ENCODE data around the gene GOLGA6L10.
"Not testable (repeated sequence)": the region's sequence is repeated elsewhere in the genome, so short reads cannot be mapped to it uniquely, and the experiment has no call there.

The GOLGA6L10 gene

GRCh38 chr15:82312586-82313349 lies 36.5 kb downstream of the GOLGA6L10 start:
- no peak for DNase-seq (ENCODE audit: extremely low spot score)
- ChIA-PET CTCF (no interaction called here), POLR2A (interaction anchor here (0.6 kb wide), 1 partner anchor 220 kb away, joined by 4 read pairs; no protein-coding TSS in a partner anchor)
- no peak for TF ChIP-seq CTCF (IDR thresholded peaks at IDR 0.05; ENCODE audit: control extremely low read depth, extremely low read depth, low read depth, missing control alignments)

- POLR2A ChIA-PET; CTCF ChIA-PET; DNase-seq (ENCODE audit: extremely low spot score): not testable (repeated sequence)
Observed at GRCh38 chr15:82311321-82311720, 38.0 kb downstream of the GOLGA6L10 start.

- CTCF ChIA-PET: no interaction called here
- no peak for TF ChIP-seq CTCF (IDR thresholded peaks at IDR 0.05; ENCODE audit: control extremely low read depth, extremely low read depth, low read depth, missing control alignments)
- POLR2A ChIA-PET: no interaction called here
- no peak for DNase-seq (ENCODE audit: extremely low spot score)
Observed at GRCh38 chr15:82309802-82310201, 39.5 kb downstream of the GOLGA6L10 start.

GRCh38 chr15:82307714-82308081 lies 41.6 kb downstream of the GOLGA6L10 start:
- peak; percentile 1 for DNase-seq (ENCODE audit: extremely low spot score)
- ChIA-PET CTCF (interaction anchor here (1.0 to 1.8 kb wide), 3 partner anchors 10 to 27 kb away, joined by 3 to 6 read pairs (median 3); no protein-coding TSS in a partner anchor), POLR2A (no interaction called here)
- TF ChIP-seq CTCF (IDR thresholded peaks at IDR 0.05; ENCODE audit: control extremely low read depth, extremely low read depth, low read depth, missing control alignments): no peak

- CTCF ChIA-PET: interaction anchor here (1.0 to 1.8 kb wide), 3 partner anchors 9 to 27 kb away, joined by 3 to 6 read pairs (median 3); no protein-coding TSS in a partner anchor
- DNase-seq (ENCODE audit: extremely low spot score): peak; percentile 1
- TF ChIP-seq CTCF (IDR thresholded peaks at IDR 0.05; ENCODE audit: control extremely low read depth, extremely low read depth, low read depth, missing control alignments): no peak
- POLR2A ChIA-PET: no interaction called here
Observed at GRCh38 chr15:82306791-82307713, 42.2 kb downstream of the GOLGA6L10 start.

GRCh38 chr15:82305621-82306048 lies 43.6 kb downstream of the GOLGA6L10 start:
- POLR2A ChIA-PET: no interaction called here
- CTCF ChIA-PET: no interaction called here
- no peak for TF ChIP-seq CTCF (IDR thresholded peaks at IDR 0.05; ENCODE audit: control extremely low read depth, extremely low read depth, low read depth, missing control alignments)
- peak; percentile 1 for DNase-seq (ENCODE audit: extremely low spot score)

GRCh38 chr15:82304778-82305090 lies 44.5 kb downstream of the GOLGA6L10 start:
- TF ChIP-seq CTCF (IDR thresholded peaks at IDR 0.05; ENCODE audit: control extremely low read depth, extremely low read depth, low read depth, missing control alignments): no peak
- POLR2A ChIA-PET: no interaction called here

More at GRCh38 chr15:82304778-82305090, 44.5 kb downstream of the GOLGA6L10 start:
- peak; percentile 1 for DNase-seq (ENCODE audit: extremely low spot score)
- CTCF ChIA-PET: no interaction called here

Measured in GM10248 (cell line).